GM21717 (cell line): ENCODE results near the gene USP48.
"Not testable (repeated sequence)": the region's sequence is repeated elsewhere in the genome, so short reads cannot be mapped to it uniquely, and the experiment has no call there.

Experiments used
- ATAC-seq: cut with Tn5 transposase; IDR thresholded peaks from one replicate; pipeline ENCODE4 v1.9.1; 2021; ENCODE audit warnings: mild to moderate bottlenecking, moderate library complexity; ENCODE audit not compliant: unreplicated experiment

The USP48 gene

GRCh38 chr1:21641076-21641475, 141.9 kb downstream of the USP48 start:
- no peak for ATAC-seq

DNA sequence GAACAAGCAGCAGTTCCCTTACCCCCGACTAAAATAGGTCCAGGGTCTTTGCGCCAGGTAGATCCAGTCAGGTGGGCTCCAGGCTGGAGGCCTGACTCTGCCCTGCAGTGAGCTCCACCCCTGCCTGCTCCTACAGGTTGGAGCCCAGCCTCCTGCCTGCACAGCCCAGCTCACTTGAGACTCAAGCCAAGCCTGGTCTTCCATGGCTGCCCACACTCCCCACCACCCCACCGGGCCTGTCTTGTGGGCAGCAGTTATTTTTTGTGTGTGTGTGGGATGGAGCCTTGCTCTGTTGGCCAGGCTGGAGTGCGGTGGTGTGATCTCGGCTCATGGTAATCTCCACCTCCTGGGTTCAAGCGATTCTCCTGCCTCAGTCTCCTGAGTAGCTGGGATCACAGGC, 142.3 kb downstream of the USP48 start:
- ATAC-seq = no peak

- ATAC-seq = no peak
These were observed 143.3 kb downstream of the USP48 start for GRCh38 chr1:21639594-21640041.

DNA sequence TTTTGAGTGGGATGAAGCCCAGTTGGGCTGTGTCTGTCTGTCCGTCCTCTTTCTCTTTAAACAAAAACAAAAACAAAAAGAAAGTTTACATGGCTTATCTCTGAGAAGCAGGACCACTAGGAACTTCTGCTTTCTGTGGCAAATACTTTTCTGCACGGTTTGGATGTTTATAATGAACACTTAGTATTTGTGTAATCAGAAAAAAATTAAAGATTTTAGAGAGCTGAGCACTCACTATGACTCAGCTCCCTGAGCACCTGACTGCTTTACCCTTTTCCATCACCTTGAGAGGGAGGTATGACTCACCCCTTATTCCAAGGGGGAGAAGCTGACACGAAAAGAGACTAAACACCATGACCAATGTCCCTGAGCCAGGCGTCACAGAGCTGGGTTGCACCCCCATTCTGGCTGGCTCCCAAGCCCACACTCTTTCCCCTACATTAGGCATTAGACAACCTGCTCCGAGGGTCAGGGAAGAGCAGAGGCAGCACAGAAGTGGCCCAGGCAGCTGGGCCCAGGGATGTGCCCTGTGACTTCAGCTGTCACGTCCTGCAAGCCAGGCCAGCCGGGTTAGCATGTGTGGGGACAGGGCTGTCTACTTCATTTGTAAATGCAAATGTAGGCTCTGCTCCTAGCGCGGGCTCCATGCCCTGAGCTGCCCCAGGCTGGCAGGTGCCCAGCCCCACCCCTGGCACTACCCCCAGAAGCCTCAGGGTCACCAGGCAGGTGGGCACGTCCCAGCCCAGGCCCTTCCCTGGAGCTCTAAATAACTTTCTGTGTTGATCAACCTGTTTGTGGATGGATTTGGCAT, 144.2 kb downstream of the USP48 start:
- ATAC-seq = no peak

- no peak for ATAC-seq
These were observed 145.4 kb downstream of the USP48 start for GRCh38 chr1:21637514-21637913.

GRCh38 chr1:21636029-21636428, 146.9 kb downstream of the USP48 start:
- ATAC-seq = no peak

DNA sequence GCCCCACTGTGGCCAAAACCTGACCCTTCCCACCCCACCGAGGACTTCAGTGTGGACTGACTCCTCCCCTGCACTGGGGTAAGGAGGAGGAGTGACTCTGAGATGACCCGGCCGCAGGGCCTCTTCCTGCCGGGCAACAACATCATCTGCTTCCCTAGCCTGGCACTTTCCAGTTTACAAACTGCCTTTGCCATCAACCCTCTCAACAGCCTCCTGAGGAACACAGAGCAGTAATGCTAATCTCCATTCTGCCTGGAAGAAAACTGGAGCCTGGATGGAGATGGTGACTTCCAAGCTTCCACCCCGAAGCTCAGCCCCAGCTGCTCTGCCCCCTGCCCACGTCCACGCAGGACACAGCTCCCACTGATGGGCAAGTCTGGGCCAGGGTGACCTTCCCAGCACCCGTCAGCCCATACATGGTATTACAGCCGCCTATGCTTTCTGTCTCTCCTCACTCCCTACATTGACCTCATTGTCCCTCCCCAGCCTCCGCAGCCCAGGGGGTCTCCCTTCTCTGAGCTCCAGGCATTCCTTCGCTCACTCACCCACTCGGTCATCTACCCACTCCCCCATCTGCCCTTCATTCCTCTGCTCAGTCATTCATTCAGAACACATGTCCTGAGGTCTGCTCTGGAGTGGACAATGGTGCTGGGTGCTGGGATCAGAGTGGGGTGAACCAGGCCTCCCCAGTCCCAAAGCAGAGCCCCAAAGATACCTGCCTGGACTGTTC, 148.0 kb downstream of the USP48 start:
- ATAC-seq = no peak

DNA sequence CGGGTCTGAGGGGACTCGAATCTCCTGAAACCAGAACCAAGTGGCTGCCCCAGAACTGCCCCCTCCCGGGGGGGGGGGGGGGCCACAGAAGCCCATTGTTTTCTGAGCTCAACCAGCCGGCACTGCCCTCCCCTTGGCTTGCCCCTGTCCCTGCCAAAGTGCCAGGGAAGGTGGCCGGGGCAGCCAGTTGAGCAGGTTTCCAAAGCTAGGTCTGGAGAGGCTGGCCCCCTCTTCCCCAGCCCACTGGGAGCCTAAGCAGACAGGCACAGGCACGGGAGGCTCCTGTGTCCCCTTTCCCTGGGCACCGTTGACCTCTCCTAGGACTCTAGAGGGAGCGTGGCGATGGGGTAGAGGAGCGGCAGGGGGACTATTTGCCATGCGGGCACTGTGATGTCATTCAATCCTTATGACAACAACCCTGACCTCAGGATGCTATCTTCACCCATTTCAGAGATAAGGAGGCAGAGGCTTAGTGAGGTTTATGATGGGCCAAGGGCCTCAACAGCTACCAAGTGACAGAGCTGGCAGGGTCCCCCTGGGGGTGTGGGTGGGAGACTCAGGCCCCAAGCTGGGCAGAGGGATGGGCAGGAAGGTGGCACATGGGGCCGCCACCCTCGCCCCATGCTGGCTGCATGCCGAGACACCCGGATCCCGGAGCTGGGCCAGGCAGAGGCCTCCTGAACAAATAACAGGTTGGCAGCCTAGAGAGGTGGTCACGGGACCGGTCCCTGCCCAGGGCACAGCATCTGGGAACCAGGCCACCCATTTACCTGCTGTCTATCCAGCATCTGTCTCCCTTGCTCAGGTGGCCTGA, 148.8 kb downstream of the USP48 start:
- ATAC-seq = no peak

GRCh38 chr1:21633141-21633755, 149.7 kb downstream of the USP48 start:
- no peak for ATAC-seq

DNA sequence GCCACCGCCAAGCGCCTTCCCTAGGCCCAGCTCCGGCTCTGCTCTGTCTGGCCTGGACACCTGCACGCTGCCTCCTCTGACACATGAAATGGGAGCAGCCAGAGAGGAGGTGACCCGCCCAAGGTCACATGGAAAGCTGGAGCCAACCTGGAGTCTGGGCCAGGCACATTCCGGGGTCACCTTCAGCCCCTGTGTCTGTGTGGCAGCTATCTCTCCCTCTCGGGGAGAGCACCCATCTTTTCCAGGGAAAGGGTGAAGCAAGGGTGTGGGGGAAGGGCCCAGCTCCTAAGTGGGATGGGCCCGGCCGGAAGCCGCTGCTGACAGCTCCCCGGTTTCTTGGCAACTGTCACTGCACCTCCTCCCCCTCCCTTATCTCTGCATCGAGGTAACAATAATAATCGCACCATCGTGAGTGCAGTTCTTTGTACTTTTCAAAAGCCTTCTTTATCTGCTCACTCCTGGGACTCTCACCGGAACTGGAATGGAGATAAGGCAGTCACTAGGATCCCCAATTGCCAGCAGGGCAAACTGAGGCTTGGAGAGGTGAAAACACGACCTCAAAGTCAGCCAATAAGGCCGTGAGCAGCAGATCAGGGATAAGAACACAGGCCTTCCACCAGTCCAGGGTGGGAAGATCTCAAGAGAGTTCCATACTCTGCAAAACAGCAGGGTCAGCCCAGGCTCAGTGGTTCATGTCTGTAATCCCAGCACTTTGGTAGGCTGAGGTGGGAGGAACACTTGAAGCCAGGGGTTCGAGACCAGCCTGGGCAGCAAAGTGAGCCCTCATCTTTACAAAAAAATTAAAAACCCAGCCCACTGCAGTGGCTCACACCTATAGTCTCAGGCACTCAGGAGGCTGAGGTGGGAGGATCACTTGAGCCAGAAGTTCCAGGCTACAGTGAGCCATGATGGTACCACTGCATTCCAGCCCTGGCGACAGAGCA, 150.7 kb downstream of the USP48 start:
- no peak for ATAC-seq

DNA sequence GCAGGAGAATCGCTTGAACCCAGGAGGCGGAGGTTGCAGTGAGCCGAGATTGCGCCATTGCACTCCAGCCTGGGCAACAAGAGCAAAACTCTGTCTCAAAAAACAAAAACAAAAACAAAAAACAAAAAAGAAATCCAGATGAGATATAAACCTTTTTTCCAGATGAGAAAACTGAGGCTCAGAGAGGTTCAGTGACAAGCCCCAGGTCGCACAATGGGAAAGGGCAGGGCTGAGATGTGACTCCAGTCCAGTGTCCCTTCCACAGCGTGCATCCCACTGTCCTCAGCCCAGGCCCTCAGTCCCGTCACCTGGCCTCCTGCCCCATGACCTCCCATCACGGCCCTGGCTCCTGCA, 151.4 kb downstream of the USP48 start:
- not testable (repeated sequence) for ATAC-seq

DNA sequence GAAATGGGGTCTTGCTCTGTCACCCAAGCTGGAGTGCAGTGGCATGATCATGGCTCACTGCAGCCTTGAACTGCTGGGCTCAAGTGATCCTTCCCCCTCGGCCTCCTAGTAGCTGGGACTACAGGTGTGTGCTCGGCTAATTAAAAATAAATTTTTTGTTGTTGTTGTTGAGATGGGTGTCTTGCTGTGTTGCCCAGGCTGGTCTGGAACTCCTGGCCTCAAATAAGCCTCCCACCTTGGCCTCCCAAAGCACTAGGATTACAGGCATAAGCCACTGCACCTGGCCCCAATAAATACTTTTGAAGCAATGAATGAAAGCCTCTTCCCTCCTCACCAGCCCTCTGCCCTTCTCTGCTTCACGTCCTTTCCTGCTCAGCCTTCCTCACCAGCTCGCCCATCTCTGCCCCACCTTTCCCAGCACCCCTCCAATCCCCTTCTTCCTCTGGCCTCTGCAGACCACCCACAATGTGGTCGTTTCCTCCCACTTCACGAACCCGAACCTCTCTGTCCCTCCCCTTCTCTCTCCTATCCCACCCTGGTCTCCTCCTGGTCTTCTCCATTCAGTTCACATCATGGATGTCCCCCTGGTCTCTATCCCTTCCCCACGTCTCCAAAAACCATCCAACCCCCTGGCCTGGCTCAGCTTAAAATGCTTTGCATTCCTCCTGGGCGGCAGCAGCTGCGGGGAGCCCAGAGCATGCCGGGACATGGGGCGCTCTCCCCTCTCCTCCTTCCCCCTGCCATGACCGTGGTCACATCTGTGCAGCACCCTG, 152.2 kb downstream of the USP48 start:
- ATAC-seq = no peak

DNA sequence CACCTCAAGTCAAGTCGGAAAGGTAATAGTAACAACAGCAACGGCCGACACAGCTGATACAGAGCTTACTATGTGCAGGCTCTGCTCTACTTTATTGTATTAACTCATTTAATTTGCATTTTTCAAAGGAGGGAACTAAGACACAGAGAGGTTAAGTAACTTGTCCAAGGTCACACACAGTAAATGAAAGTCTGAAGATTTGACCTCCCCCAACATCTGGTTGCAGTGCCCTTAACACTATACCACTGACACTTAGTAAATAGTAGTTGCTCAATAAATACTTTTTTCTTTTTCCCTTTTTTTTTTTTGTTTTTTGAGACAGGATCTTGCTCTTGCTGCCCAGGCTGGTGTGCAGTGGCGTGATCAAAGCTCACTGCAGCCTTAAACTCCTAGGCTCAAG, 153.0 kb downstream of the USP48 start:
- ATAC-seq = no peak

- no peak for ATAC-seq
These were observed 154.1 kb downstream of the USP48 start for GRCh38 chr1:21628798-21629393.
